ENCODE measurements around the gene ALDH1B1. TPM values are rescaled to one million over a fixed set of nuclear protein-coding genes. Genes with fewer than 3 reads are reported as not detected.

Gene ALDH1B1
- total and polyA plus RNA-seq, 10 of the 15 experiments (the other 5 are each of a cell fraction or from before 2014, with no cell fraction given): 8.6 to 38.5 (median 30.9) TPM

GRCh38 chr9:38428062-38428461 is 35.6 kb downstream of the ALDH1B1 start (continued):
- TF ChIP-seq ETV6 (conservative IDR thresholded peaks at IDR 0.05 in 1 of 2, IDR thresholded peaks at IDR 0.05 in 1 of 2; ENCODE audit: borderline replicate concordance in 1 of 2, low read depth in 1 of 2) (no peak), ELK1 (IDR thresholded peaks at IDR 0.05; ENCODE audit: low read depth, low read length) (no peak), NRF1 (conservative IDR thresholded peaks at IDR 0.05; ENCODE audit: low read depth, low read length) (no peak), YY1 (IDR thresholded peaks at IDR 0.05; ENCODE audit: low read depth, low read length) (no peak)

DNA sequence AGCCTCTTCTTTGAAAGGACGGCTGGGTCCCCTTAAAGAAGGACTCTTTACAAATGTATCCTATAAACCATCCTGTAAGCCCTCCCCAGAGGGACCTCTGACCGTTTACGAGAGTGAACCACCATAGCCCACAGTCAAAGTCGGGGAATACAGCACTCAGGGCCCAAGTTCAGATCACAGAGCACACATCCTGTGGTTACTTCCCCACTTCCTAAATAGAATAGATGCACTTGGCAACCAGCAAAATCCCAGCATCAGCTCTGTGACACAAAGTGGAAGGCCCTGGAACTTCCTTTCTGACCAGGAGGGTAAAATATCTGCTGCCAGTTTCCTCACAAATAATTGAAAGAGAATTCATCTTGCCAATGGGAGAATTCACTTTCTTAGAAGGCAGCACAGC is 38.6 kb downstream of the ALDH1B1 start:
- CTCF ChIA-PET: interaction anchor here (1.6 to 7.2 kb wide), 3 partner anchors 12 to 517 kb away, joined by 5 to 66 read pairs (median 9); no protein-coding TSS in a partner anchor
- Histone ChIP-seq H3K4me3 (no peak overlapping the region), H2AFZ (ENCODE audit: control insufficient read depth, low read depth, low read length) (no peak overlapping the region), H4K20me1 (ENCODE audit: control insufficient read depth, insufficient read depth) (no peaks in the 10 kb centered on the region), H3K36me3 (ENCODE audit: control insufficient read depth in 2 of 2, insufficient read depth in 2 of 2, low read length in 1 of 2) (no peaks in the 10 kb centered on the region), H3K4me1 (ENCODE audit: control insufficient read depth, insufficient read depth, low read length) (no peaks in the 10 kb centered on the region), H3K27ac (ENCODE audit: control insufficient read depth, insufficient read depth) (no peak overlapping the region), H3K9ac (ENCODE audit: control insufficient read depth, insufficient read depth, low read length) (no peak overlapping the region), H3K79me2 (ENCODE audit: control insufficient read depth, insufficient read depth, low read length) (no peaks in the 10 kb centered on the region), H3K27me3 (replicated peaks in 1 of 2; ENCODE audit: control insufficient read depth in 2 of 2, insufficient read depth in 2 of 2, low read length in 1 of 2) (peaks cover 0 to 3% of the 10 kb centered on the region in 2 experiments; a peak in 1 of 4 replicates), H3K4me2 (ENCODE audit: control insufficient read depth, insufficient read depth) (no peak overlapping the region), H3K9me3 (replicated peaks; ENCODE audit: control insufficient read depth, insufficient read depth, low read length) (no peaks in the 10 kb centered on the region)
- no peak for DNase-seq (ENCODE audit: low read depth, low spot score)
- no peak for FAIRE-seq
- BruUV-seq (replicated peaks): no TSS peak
- 0% methylated on average over 4 of the region's 4 CpGs for WGBS (ENCODE audit: insufficient coverage, insufficient replicate concordance, low lambda C conversion rate, missing lambda C conversion rate)
- TF ChIP-seq YBX1 (IDR thresholded peaks at IDR 0.05): no peak
- no peak for TF ChIP-seq TCF12 (IDR thresholded peaks at IDR 0.05; ENCODE audit: low read depth, low read length)
- TF ChIP-seq TCF7 (IDR thresholded peaks at IDR 0.05; ENCODE audit: borderline replicate concordance): no peak
- no peak for TF ChIP-seq HDGF (IDR thresholded peaks at IDR 0.05)
- no peak for TF ChIP-seq TCF3 (IDR thresholded peaks at IDR 0.05; ENCODE audit: borderline replicate concordance, insufficient read depth, low read depth, low read length)
- TF ChIP-seq RFX5 (IDR thresholded peaks at IDR 0.05; ENCODE audit: low read depth, low read length): no peak
- no peak for TF ChIP-seq ATF2 (IDR thresholded peaks at IDR 0.05; ENCODE audit: low read length)
- no peak for TF ChIP-seq NR2F1 (conservative IDR thresholded peaks at IDR 0.05)
- TF ChIP-seq RCOR1 (conservative IDR thresholded peaks at IDR 0.05; ENCODE audit: low read depth, low read length): no peak
- no peak for TF ChIP-seq BRCA1 (IDR thresholded peaks at IDR 0.05; ENCODE audit: low read depth, low read length)
- no peak for TF ChIP-seq RBBP5 (conservative IDR thresholded peaks at IDR 0.05)
- TF ChIP-seq TARDBP (IDR thresholded peaks at IDR 0.05; ENCODE audit: borderline replicate concordance): no peak
- TF ChIP-seq KLF5 (IDR thresholded peaks at IDR 0.05; ENCODE audit: partially characterized antibody): no peak
- TF ChIP-seq JUND (IDR thresholded peaks at IDR 0.05; ENCODE audit: low read depth, low read length): no peak
- TF ChIP-seq ZZZ3 (IDR thresholded peaks at IDR 0.05; ENCODE audit: control insufficient read depth, insufficient read length, low read depth): no peak
- no peak for TF ChIP-seq PML (IDR thresholded peaks at IDR 0.05; ENCODE audit: low read length)
- TF ChIP-seq CEBPB (IDR thresholded peaks at IDR 0.05; ENCODE audit: borderline replicate concordance in 1 of 2, low read depth in 2 of 2, low read length in 2 of 2): no peak
- no peak for TF ChIP-seq POLR2A (IDR thresholded peaks at IDR 0.05; ENCODE audit: low read depth, low read length)
- TF ChIP-seq BCL11A (IDR thresholded peaks at IDR 0.05; ENCODE audit: low read depth, low read length): no peak
- TF ChIP-seq NFYB (IDR thresholded peaks at IDR 0.05; ENCODE audit: insufficient read depth, low read depth, low read length): no peak
- POLR2A ChIA-PET: no interaction called here
- intact Hi-C loops (cut with micrococcal nuclease; ENCODE audit: unreplicated experiment) (loop anchor here (5.0 kb wide), 1 partner anchor 241 kb away; no protein-coding TSS in a partner anchor), in situ Hi-C loops (cut with MboI) (no loop called here)
- RAD21 ChIA-PET (ENCODE audit: unreplicated experiment): interaction anchor here (1.0 kb wide), 1 partner anchor 38 kb away, joined by 3 read pairs; no protein-coding TSS in a partner anchor
- SMC1A ChIA-PET (ENCODE audit: uncharacterized antibody, unreplicated experiment): interaction anchor here (1.6 to 2.7 kb wide), 3 partner anchors 8 to 42 kb away, joined by 4 to 16 read pairs (median 7); no protein-coding TSS in a partner anchor
- ATAC-seq: peak; percentile 31; the same call in 1 of the 3 replicates
